Epithelial cell of esophagus (primary cell): ENCODE results near the gene SLC11A1.
A peak's percentile ranks its signal among the peaks of the same experiment; 100 is the strongest.

Source experiments
- DNase-seq: peaks from one replicate; pipeline ENCODE4 v3.0.0; 2010; ENCODE audit warnings: low read depth
- H3K4me3 ChIP-seq: 2 replicates; pipeline ENCODE4 v1.5.1; 2011; ENCODE audit warnings: mild to moderate bottlenecking, low read length, control low read depth
- TF ChIP-seq, protein P1 (sequence below): IDR thresholded peaks from 2 replicates; pipeline ENCODE4 v1.5.1; 2011; ENCODE audit warnings: low read depth, mild to moderate bottlenecking, low read length, control low read depth, inconsistent platforms; ENCODE audit not compliant: insufficient read depth; ENCODE audit errors: missing control alignments

The SLC11A1 gene

DNA sequence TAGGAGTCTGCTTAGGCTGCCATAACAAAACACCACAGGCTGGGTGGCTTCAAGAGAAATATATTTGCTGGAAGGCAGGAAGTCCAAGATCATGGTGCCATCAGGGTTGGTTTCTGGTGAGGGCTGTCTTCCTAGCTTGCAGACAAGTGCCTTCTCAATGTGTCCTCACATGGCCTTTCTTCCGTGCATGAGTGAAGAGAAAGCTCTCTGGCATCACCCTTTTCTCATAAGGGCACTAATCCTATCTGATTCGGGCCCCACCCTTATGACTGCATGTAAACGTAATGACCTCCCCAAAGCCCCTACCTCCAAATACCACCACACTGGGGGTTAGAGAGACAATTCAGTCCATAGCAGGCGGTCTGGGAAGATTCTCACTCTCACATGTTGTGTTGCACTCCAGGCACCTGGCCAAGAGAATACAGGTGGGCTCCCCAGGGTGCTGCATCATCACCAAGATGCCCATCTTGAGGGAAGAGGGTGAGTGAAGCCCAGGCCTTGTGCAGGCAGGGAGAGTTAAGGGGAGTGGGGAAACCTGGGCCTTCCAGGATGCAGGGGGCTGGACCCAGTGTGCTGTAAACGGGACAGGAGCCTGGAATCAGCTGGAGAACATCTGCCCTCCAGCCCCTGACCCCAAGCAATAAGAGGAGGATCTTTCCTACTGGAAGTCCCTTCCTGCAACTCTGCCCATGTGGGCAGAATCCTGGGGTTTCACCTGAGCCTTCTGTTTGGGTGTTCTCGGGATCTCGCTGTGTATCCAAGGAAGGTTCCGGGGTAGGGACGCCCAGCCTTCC, 15.3 kb upstream of the SLC11A1 start:
- DNase-seq: no peak
- TF ChIP-seq, protein P1, sequence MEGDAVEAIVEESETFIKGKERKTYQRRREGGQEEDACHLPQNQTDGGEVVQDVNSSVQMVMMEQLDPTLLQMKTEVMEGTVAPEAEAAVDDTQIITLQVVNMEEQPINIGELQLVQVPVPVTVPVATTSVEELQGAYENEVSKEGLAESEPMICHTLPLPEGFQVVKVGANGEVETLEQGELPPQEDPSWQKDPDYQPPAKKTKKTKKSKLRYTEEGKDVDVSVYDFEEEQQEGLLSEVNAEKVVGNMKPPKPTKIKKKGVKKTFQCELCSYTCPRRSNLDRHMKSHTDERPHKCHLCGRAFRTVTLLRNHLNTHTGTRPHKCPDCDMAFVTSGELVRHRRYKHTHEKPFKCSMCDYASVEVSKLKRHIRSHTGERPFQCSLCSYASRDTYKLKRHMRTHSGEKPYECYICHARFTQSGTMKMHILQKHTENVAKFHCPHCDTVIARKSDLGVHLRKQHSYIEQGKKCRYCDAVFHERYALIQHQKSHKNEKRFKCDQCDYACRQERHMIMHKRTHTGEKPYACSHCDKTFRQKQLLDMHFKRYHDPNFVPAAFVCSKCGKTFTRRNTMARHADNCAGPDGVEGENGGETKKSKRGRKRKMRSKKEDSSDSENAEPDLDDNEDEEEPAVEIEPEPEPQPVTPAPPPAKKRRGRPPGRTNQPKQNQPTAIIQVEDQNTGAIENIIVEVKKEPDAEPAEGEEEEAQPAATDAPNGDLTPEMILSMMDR: no peak
- H3K4me3 ChIP-seq: no peak overlapping the region

DNA sequence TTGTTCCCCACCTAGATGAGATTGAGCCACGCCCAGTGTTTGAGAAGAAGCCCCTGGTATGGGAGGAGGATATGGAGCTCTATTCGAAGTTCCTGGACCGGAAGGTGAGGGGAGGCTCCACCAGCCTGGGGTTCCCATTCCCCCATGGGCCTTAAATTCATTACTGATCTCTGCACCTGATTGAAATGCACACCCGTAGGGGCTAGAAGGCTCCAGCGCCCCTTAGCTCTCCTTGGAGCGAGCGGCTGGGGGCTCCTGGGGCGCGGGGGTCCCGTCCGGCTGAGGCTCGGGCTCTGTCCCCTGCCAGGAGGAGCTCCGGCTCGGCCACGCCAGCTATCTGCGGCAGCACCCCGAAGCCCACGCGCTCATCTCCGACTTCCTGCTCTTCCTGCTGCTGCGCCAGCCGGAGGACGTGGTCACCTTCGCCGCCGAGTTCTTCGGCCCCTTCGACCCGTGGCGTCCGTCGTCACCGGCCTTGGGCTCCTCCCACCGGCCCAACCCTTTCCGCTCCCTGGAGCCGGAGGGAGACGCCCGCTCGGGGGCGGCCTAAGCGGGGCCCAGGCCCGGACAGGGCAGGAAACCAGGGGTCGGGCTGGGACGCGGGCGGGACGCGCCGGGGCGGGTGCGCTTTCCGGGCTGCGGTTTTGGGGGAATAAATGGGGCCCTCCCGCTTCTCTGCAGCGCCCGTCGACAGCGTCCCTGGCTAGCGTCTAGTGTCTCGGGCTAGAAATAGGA, 14.5 kb upstream of the SLC11A1 start:
- TF ChIP-seq, protein P1: no peak
- peak; percentile 45 for DNase-seq
- H3K4me3 ChIP-seq: peak overlapping the region; percentile 49

DNA sequence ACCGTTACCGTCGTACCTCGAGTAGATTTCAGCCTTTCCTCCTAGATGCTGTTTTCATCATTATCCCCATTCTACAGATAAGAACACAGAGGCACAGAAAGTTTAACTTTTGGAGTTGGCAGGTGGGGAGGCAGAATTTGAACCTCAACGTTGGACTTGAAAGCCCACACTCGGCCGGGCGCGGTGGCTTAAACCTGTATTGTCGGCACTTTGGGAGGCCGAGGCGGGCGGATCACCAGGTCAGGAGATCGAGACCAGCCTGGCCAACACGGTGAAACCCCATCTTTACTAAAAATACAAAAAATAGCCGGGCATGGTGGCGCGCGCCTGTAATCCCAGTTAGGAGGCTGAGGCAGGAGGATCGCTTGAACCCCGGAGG, 13.9 kb upstream of the SLC11A1 start:
- TF ChIP-seq, protein P1: no peak
- H3K4me3 ChIP-seq: peak overlapping the region; percentile 49
- no peak for DNase-seq

DNA sequence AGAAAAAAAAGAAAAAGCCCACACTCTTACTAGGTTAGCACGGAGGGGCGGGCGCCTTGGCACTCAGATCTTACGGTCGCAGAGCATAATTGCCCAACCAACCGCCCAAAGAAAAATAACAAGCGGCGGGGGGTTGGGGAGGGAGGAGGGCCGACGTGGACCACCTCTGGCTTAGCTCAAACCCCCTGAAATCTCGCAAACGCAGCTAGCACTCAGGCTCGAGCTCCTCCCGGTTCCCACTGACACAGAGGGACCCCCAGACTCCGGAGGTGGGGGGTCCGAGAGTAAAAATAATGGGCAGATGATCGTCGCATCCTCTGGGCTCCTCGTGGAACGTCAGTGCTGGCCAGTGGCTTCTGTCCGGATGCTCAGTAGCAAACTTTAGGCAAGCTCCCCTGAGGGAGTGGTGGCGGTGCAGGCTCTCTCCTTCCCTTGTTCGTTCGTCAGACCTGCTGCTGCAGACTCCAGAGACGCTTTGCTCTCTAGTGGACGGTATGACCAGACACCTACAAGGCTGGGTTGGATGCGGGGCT, 13.4 kb upstream of the SLC11A1 start:
- no peak overlapping the region for H3K4me3 ChIP-seq
- no peak for DNase-seq
- TF ChIP-seq, protein P1: no peak

DNA sequence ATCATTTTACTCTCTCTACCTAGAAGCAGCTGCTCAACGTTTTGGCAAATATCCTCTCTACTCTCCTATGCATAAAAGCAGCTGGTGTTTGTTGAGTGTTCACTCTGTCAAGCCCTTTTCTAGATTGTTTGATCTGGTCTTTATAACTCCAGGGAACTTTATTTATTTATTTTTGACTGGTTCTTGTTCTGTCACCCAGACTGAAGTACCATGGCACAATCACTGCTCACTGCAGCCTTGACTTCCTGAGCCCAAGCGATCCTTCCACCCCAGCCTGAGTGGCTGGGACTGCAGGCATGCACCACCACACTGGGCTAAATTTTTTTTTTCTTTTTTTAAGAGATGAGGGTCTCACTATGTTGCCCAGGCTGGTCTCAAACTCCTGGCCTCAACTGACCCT, 12.7 kb upstream of the SLC11A1 start:
- H3K4me3 ChIP-seq: no peak overlapping the region
- TF ChIP-seq, protein P1: no peak
- no peak for DNase-seq

DNA sequence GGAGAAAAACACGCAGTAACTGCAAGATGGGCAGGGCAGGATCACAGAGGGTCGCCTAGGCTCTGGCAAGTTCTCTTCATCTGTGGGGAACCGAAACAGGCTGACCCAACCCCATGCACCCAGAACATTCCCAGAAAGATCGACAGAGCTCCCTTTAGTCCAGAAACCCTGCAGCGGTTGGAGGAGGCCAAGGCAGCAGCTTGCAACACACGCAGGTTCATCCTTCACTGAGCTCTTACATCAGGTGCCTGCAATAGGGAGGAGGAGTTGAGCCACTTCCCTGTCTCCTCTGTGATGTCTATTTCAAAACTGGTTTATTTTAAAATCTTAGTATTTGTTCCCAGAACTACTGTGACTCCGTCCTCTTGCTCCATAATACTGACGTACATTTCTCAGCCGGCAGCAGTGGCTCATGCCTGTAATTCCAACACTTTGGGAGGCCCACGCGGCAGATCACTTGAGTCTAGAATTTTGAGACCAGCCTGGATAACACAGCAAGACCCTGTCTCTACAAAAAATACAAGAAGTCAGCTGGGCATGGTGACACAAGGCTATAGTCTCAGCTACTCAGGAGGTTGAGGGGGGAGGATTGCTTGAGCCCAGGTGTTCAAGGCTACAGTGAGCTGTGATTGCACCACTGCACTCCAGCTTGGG, 11.5 kb upstream of the SLC11A1 start:
- TF ChIP-seq, protein P1: no peak
- DNase-seq: no peak
- no peak overlapping the region for H3K4me3 ChIP-seq
